T-cell (primary cell): Measurements from ENCODE around the gene PIGM. TPM values are rescaled to one million over a fixed set of nuclear protein-coding genes. Genes with fewer than 3 reads are reported as not detected.
A peak's percentile ranks its signal among the peaks of the same experiment; 100 is the strongest.

Experiments used
- ATAC-seq, 4 experiments: fragments of 200-7000 bp in 3 of 4; fragments of 150-1000 bp in 1 of 4; cut with Tn5 transposase; replicated peaks in 1 of 4; 1 replicate in 3 of 4; 2 replicates in 1 of 4; pipeline ENCODE4 v1.10.0; 2021; ENCODE audit warnings: moderate library complexity in 3 of 4, mild to moderate bottlenecking in 2 of 4, moderate number of reproducible peaks in 1 of 4
- CTCF ChIA-PET, 2 donors: fragments of 300-600 bp; sonication (Branson Sonifier 250); formaldehyde crosslinking; loops; one replicate each; lab custom pipeline; 2022; ENCODE audit warnings: antibody characterized with exemption in 2 of 2; lab: Charles Lee
- POLR2A ChIA-PET, 2 donors: fragments of 300-600 bp; sonication (Branson Sonifier 250); formaldehyde crosslinking; loops; one replicate each; lab custom pipeline; 2022; ENCODE audit warnings: antibody characterized with exemption in 2 of 2; lab: Charles Lee
- DNase-seq, 35 experiments: peaks; one replicate each; pipeline versions ENCODE4 v3.0.0 to v3.0.0-alpha.2; 2013 to 2023
- H3K27ac ChIP-seq: one replicate; pipeline ENCODE4 v1.5.1; 2013; ENCODE audit warnings: low read length
- H3K27me3 ChIP-seq, 2 experiments: replicated peaks in 1 of 2; 1 replicate in 1 of 2; 2 replicates in 1 of 2; pipeline versions ENCODE4 v1.6.1 to v1.7.0; 2013; ENCODE audit warnings: low read length in 1 of 2, mixed read lengths in 1 of 2; ENCODE audit not compliant: control insufficient read depth in 2 of 2, insufficient read depth in 2 of 2; ENCODE audit errors: extremely low read depth in 1 of 2
- H3K36me3 ChIP-seq, 2 donors: 1 replicate in 1 of 2; 2 replicates in 1 of 2; pipeline versions ENCODE4 v1.6.1 to v1.7.0; 2013; ENCODE audit warnings: low read length in 1 of 2; ENCODE audit not compliant: control insufficient read depth in 2 of 2, insufficient read depth in 1 of 2; ENCODE audit errors: extremely low read depth in 1 of 2
- H3K4me1 ChIP-seq, 2 experiments: 1 replicate in 1 of 2; 2 replicates in 1 of 2; pipeline versions ENCODE4 v1.6.1 to v1.7.0; 2013; ENCODE audit warnings: low read length in 2 of 2, mixed read lengths in 1 of 2; ENCODE audit not compliant: insufficient read depth in 2 of 2, control insufficient read depth in 1 of 2; ENCODE audit errors: extremely low read depth in 1 of 2
- H3K4me3 ChIP-seq, 2 donors: 1 replicate in 1 of 2; 2 replicates in 1 of 2; pipeline versions ENCODE4 v1.5.1 to v1.7.0; 2013; ENCODE audit warnings: mild to moderate bottlenecking in 2 of 2, low read length in 1 of 2, moderate library complexity in 1 of 2; ENCODE audit not compliant: control insufficient read depth in 1 of 2; ENCODE audit errors: extremely low read depth in 1 of 2
- H3K9me3 ChIP-seq: 2 replicates; pipeline ENCODE4 v1.7.0; 2013
- H3K27ac Mint-ChIP-seq, 2 donors: one replicate each; pipeline ENCODE4 v1.8.0; 2020 to 2021; ENCODE audit warnings: mild to moderate bottlenecking in 2 of 2, mixed read lengths in 2 of 2
- H3K27me3 Mint-ChIP-seq, 2 donors: one replicate each; pipeline ENCODE4 v1.8.0; 2021 to 2022; ENCODE audit warnings: mixed read lengths in 2 of 2
- H3K36me3 Mint-ChIP-seq: one replicate; pipeline ENCODE4 v1.8.0; 2021; ENCODE audit warnings: mixed read lengths
- H3K4me1 Mint-ChIP-seq, 3 donors: one replicate each; pipeline ENCODE4 v1.8.0; 2020 to 2022; ENCODE audit warnings: mixed read lengths in 3 of 3, mild to moderate bottlenecking in 1 of 3
- H3K4me3 Mint-ChIP-seq, 3 donors: one replicate each; pipeline ENCODE4 v1.8.0; 2020 to 2022; ENCODE audit warnings: mild to moderate bottlenecking in 3 of 3, mixed read lengths in 3 of 3, moderate library complexity in 3 of 3
- H3K9me3 Mint-ChIP-seq, 3 donors: one replicate each; pipeline ENCODE4 v1.8.0; 2020 to 2022; ENCODE audit warnings: mixed read lengths in 3 of 3
- WGBS: methylation state at CpG from one replicate; pipeline ENCODE4 v1.1.5; 2013; ENCODE audit warnings: missing lambda C conversion rate; ENCODE audit not compliant: insufficient coverage; 5-methylcytosine and 5-hydroxymethylcytosine counted together
- total RNA-seq, 35 experiments: library from RNA in 6 of 35; stranded (reverse) in 6 of 35; fragments of 120-200 nt in 1 of 35; gene quantifications; one replicate each; pipeline versions ENCODE4 v1.2.1 to v1.2.4 and lab custom pipeline; 2013 to 2026

PIGM gene
- total RNA-seq, 5 donors from 2014 or later (not counting 1 experiment from before 2014, with no cell fraction given): 3.2 to 9.7 (median 8.4) TPM

DNA sequence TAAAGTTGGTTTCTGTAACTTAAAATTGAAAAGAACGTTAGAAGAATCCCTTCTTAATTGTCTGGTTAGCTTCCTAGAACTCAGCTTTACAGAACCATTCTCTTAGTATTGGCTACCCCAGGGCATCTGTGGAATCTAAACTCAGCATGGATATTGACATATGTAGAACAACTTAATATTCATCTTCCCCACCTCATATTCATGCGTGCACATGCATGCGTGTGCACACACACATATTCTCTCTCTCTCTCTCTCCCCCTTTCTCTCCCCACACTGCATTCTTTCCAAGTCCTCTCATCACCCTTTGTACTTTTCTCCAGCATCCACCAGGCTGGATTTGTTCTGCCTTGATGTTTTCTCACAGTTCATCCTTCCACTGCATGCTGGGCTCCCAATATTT, 13.4 kb downstream of the PIGM start:
- Histone ChIP-seq H3K4me1 (no peaks in the 10 kb centered on the region), H3K36me3 (no peaks in the 10 kb centered on the region), H3K9me3 (no peaks in the 10 kb centered on the region), H3K27me3 (peaks cover 0 to 7% of the 10 kb centered on the region in 2 experiments), H3K27ac (no peak overlapping the region), H3K4me3 (no peak overlapping the region)
- H3K36me3 Mint-ChIP-seq: no peaks in the 10 kb centered on the region
- no peak overlapping the region for H3K27ac Mint-ChIP-seq
- ATAC-seq: no peak
- 100% methylated on average over 2 of the region's 3 CpGs for WGBS
- DNase-seq: no peak
- ChIA-PET CTCF (interaction anchor here in 1 of 2 donors (0.6 to 0.9 kb wide), 2 partner anchors 11 to 14 kb away, joined by 3 read pairs; partner anchors contain the start of gene PIGM), POLR2A (no interaction called here)
- H3K4me3 Mint-ChIP-seq: no peak overlapping the region
- H3K9me3 Mint-ChIP-seq: no peaks in the 10 kb centered on the region
- peaks cover 5 to 18% of the 10 kb centered on the region in 2 donors for H3K27me3 Mint-ChIP-seq
- H3K4me1 Mint-ChIP-seq: no peaks in the 10 kb centered on the region

DNA sequence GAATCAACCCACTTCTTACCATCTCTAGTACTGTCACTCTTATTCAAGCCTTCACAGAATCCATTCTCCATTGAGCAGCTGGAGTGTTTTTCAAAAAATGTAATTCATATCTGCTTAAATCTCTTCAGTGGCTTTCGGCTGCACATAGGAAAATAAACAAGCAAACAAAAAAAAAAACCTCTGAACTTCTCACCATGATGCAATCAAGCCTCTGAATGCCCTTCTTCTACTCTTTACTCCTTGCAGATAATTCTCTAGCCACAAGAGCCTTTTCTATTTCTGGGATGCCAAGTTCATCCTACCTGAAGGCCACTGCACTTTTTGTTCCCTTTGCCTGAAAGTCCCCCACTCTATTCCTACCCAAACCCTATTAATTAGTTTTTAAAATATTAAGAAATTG, 14.2 kb downstream of the PIGM start:
- H3K27ac ChIP-seq: no peak overlapping the region
- no peak overlapping the region for H3K4me3 Mint-ChIP-seq
- H3K4me3 ChIP-seq: no peak overlapping the region
- H3K27me3 Mint-ChIP-seq: peaks cover 5 to 18% of the 10 kb centered on the region in 2 donors
- H3K4me1 ChIP-seq: no peaks in the 10 kb centered on the region
- peaks cover 0 to 7% of the 10 kb centered on the region in 2 experiments for H3K27me3 ChIP-seq
- POLR2A ChIA-PET: no interaction called here
- WGBS: no CpG with 5 or more reads among the region's 1 CpG
- CTCF ChIA-PET: interaction anchor here in 1 of 2 donors (0.9 kb wide), 1 partner anchor 15 kb away, joined by 3 read pairs; the partner anchor contains the start of gene PIGM
- H3K36me3 ChIP-seq: no peaks in the 10 kb centered on the region
- H3K9me3 ChIP-seq: no peaks in the 10 kb centered on the region
- DNase-seq (no peak), ATAC-seq (no peak)
- no peaks in the 10 kb centered on the region for H3K36me3 Mint-ChIP-seq
- H3K27ac Mint-ChIP-seq: no peak overlapping the region
- H3K4me1 Mint-ChIP-seq: no peaks in the 10 kb centered on the region
- H3K9me3 Mint-ChIP-seq: no peaks in the 10 kb centered on the region

DNA sequence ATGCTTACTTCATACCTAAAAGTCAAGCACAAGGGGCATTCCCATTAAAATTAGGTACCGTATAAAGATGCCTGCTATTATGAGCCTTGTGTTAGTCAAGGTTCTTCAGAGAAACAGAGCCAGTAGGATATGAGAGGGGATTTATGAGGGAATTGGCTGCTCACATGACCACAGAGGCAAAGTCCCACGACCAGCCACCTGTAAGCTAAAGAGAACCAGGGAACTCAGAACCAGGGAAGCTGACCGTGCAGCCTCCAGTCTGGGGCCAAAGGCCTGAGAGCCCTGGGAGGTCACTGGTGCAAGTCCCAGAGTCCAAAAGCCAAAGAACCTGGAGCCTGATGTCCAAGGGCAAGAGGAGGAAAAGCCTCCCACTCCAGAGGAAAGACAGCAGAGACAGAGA, 20.0 kb downstream of the PIGM start:
- ChIA-PET POLR2A (no interaction called here), CTCF (no interaction called here)
- Mint-ChIP-seq H3K9me3 (no peaks in the 10 kb centered on the region), H3K4me3 (no peak overlapping the region), H3K27ac (no peak overlapping the region), H3K36me3 (no peaks in the 10 kb centered on the region), H3K4me1 (no peaks in the 10 kb centered on the region), H3K27me3 (peaks cover 14 to 19% of the 10 kb centered on the region in 2 donors)
- H3K4me3 ChIP-seq: no peak overlapping the region
- peaks cover 2 to 12% of the 10 kb centered on the region in 2 experiments for H3K27me3 ChIP-seq
- no peak overlapping the region for H3K27ac ChIP-seq
- no peaks in the 10 kb centered on the region for H3K9me3 ChIP-seq
- DNase-seq: no peak
- ATAC-seq: no peak
- WGBS: 100% methylated on average over 1 of the region's 3 CpGs
- H3K36me3 ChIP-seq: no peaks in the 10 kb centered on the region
- no peaks in the 10 kb centered on the region for H3K4me1 ChIP-seq

DNA sequence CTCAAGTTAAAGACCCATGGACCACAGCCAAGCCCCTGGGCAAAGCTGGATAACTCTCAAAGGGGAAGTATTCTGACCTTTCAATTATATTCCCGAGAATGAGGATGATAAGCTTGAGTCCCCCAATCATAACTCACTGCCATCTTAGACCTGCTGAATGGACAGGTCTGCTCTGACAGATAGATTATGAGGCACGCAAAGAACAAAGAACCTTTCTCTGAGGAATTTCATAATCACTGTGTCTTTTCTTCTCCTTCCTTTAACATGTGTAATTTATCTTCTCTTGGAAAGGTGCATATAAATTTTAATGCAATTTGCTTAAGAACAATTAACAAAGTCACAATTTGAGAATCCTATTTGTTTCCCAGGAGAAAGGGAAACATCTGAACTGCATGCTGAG, 22.0 kb downstream of the PIGM start:
- Histone ChIP-seq H3K27me3 (peaks cover 2 to 13% of the 10 kb centered on the region in 2 experiments), H3K9me3 (no peaks in the 10 kb centered on the region), H3K27ac (no peak overlapping the region), H3K4me1 (no peaks in the 10 kb centered on the region), H3K4me3 (no peak overlapping the region), H3K36me3 (no peaks in the 10 kb centered on the region)
- H3K36me3 Mint-ChIP-seq: no peaks in the 10 kb centered on the region
- ATAC-seq (no peak), DNase-seq (no peak)
- WGBS: no CpG with 5 or more reads among the region's 2 CpGs
- peaks cover 14 to 19% of the 10 kb centered on the region in 2 donors for H3K27me3 Mint-ChIP-seq
- H3K4me3 Mint-ChIP-seq: no peak overlapping the region
- ChIA-PET POLR2A (no interaction called here), CTCF (interaction anchor here in 1 of 2 donors (1.0 kb wide), 1 partner anchor 117 kb away, joined by 3 read pairs; no protein-coding TSS in a partner anchor)
- no peaks in the 10 kb centered on the region for H3K9me3 Mint-ChIP-seq
- no peak overlapping the region for H3K27ac Mint-ChIP-seq
- no peaks in the 10 kb centered on the region for H3K4me1 Mint-ChIP-seq

DNA sequence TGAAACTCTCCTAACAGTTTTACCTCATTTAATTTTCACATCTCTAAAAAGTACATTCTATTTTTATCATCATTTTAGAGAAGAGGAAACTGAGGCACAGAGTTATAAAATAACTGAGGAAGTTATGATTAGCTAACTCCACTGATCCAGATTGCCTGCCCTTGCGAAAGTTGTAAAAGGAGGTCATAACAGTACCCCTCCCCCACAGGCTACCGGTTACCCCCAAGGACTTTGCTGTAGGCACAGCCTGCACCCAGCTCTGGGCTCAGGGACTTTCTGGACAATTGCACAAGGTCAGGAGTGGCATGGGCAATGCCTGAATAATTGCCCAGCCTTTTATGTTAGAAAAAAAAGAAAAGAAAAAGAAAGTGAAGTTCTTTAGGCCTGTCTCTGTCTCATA, 22.7 kb downstream of the PIGM start:
- ATAC-seq: no peak
- no peak overlapping the region for H3K4me3 Mint-ChIP-seq
- POLR2A ChIA-PET: no interaction called here
- Histone ChIP-seq H3K4me1 (no peaks in the 10 kb centered on the region), H3K27ac (no peak overlapping the region), H3K36me3 (no peaks in the 10 kb centered on the region), H3K27me3 (peaks cover 2 to 18% of the 10 kb centered on the region in 2 experiments), H3K4me3 (no peak overlapping the region), H3K9me3 (no peaks in the 10 kb centered on the region)
- peaks cover 14 to 19% of the 10 kb centered on the region in 2 donors for H3K27me3 Mint-ChIP-seq
- no peaks in the 10 kb centered on the region for H3K9me3 Mint-ChIP-seq
- H3K4me1 Mint-ChIP-seq: no peaks in the 10 kb centered on the region
- no peak overlapping the region for H3K27ac Mint-ChIP-seq
- no CpG with 5 or more reads among the region's 2 CpGs for WGBS
- H3K36me3 Mint-ChIP-seq: no peaks in the 10 kb centered on the region
- CTCF ChIA-PET: interaction anchor here (1.1 to 1.5 kb wide), 2 partner anchors 73 to 76 kb away, joined by 3 to 5 read pairs; no protein-coding TSS in a partner anchor
- no peak for DNase-seq

DNA sequence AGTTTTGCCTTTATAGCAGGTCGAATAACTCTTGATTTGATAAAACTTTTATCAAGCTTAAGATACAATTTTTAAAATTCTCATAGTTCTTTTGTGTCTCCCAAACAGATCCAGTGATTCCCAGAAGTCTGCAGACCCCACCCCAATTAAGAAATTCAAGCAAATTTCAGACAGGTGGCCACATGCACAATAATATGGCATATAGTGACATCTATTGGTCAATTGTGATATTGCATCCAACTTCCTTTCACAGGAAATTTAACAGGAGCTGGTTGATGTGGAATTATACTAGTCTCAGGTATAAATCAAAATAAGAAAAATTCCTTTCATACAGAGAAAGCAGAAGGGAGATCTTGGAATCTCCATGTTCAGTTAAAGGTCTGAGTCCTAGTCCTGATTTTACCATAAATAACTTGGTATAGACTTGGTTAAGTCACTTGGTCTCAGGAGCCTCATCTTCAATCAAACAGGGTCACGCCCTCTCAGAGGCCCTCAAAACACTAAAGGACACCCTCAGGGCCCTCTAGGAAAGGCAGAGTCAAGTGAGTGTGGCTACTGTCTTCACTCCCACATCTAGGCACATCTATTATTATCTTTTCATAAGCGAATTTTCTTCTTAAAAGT, 24.1 kb downstream of the PIGM start:
- WGBS: no CpG with 5 or more reads among the region's 3 CpGs

More for the DNA sequence above, 24.1 kb downstream of the PIGM start:
- CTCF ChIA-PET: interaction anchor here (0.5 to 3.5 kb wide), 38 partner anchors 8 to 1374 kb away, joined by 3 to 16 read pairs (median 4); partner anchors contain the start of genes DUSP23 (in 1 of the 2), IGSF9 (in 1 of the 2), NCSTN (in 1 of the 2) and PIGM (in 1 of the 2)
- no peaks in the 10 kb centered on the region for H3K36me3 ChIP-seq
- Mint-ChIP-seq H3K36me3 (no peaks in the 10 kb centered on the region), H3K27ac (no peak overlapping the region), H3K4me3 (no peak overlapping the region), H3K4me1 (no peaks in the 10 kb centered on the region), H3K9me3 (no peaks in the 10 kb centered on the region), H3K27me3 (peaks cover 14 to 19% of the 10 kb centered on the region in 2 donors)
- H3K27me3 ChIP-seq: peaks cover 2 to 18% of the 10 kb centered on the region in 2 experiments
- POLR2A ChIA-PET: no interaction called here
- DNase-seq: peak in 1 of 35 experiments; percentile 72
- no peak overlapping the region for H3K27ac ChIP-seq
- H3K4me1 ChIP-seq: no peaks in the 10 kb centered on the region
- no peak for ATAC-seq
- no peaks in the 10 kb centered on the region for H3K9me3 ChIP-seq
- H3K4me3 ChIP-seq: no peak overlapping the region
